HG02623 (cell line): ENCODE results near the gene FLOT2.
A peak's percentile ranks its signal among the peaks of the same experiment; 100 is the strongest.
"Not testable (repeated sequence)": the region's sequence is repeated elsewhere in the genome, so short reads cannot be mapped to it uniquely, and the experiment has no call there.

Experiments
- ATAC-seq: cut with Tn5 transposase; IDR thresholded peaks from one replicate; pipeline ENCODE4 v1.9.1; 2021; ENCODE audit warnings: moderate library complexity; ENCODE audit not compliant: unreplicated experiment

Gene FLOT2

DNA sequence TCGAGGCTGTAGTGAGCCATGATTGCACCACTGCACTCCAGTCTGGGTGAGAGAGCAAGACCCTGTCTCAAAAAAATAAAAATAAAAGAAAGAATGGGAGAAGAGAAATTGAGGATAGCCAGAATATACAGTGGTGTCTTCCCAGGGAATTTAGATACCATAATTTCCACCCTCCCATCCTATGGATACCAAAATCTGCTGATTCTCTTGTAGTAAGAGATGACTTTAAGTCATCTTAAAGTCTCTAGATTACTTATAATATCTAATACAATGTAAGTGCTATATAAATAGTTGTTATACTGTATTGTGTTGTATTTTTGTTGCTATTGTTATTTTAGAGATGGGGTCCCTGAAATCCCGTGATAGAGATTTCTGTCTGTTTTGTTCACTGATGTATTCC lies 44.2 kb downstream of the FLOT2 start:
- no peak for ATAC-seq

DNA sequence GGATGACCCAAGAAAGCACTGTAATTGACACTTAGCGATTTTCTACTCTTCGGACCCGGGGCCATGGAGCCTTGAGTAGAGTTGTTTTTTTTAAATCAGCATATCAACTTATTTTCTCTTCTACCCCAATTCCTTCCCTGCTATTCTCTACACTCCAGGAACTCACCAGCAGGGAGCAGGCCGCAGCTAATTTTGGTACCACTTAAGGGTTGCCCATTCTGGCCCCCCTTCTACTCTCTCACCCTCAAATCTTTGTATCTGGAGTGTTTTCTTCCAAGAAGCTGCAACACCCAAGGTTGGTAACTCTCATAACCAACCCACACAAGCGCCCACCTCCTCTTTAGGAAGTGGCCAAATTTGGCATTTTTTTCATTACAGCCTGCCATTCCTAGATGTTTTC lies 48.3 kb downstream of the FLOT2 start:
- no peak for ATAC-seq

DNA sequence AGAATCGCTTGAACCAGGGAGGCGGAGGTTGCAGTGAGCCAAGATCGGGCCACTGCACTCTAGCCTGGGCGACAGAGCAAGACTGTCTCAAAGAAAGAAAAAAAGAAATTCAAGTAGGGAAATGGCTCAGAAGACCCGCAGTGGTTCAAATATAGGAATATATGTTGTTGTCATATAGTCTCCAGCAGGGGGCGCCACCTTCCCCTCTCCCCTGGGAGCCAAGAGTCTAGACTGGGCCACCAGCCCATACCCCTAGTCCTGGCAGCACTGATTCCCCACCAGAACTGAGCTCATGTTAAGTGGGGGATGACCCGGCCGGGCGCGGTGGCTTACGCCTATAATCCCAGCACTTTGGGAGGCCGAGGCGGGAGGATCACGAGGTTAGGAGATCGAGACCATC lies 48.9 kb downstream of the FLOT2 start:
- not testable (repeated sequence) for ATAC-seq

DNA sequence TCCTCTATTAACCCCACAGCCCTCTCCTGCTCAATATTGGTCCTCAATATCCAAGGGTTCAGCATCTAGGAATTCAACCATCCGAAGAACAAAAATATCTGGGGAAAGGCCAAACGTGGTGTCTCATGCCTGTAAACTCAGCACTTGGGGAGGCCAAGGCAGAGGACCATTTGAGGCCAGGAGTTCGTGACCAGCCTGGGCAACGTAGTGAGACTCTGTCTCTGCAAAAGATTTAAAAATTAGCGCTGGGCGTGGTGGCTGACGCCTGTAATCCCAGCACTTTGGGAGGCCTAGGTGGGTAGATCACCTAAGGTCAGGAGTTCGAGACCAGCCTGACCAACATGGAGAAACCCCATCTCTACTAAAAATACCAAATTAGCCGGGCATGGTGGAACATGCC lies 50.8 kb downstream of the FLOT2 start:
- ATAC-seq: not testable (repeated sequence)

DNA sequence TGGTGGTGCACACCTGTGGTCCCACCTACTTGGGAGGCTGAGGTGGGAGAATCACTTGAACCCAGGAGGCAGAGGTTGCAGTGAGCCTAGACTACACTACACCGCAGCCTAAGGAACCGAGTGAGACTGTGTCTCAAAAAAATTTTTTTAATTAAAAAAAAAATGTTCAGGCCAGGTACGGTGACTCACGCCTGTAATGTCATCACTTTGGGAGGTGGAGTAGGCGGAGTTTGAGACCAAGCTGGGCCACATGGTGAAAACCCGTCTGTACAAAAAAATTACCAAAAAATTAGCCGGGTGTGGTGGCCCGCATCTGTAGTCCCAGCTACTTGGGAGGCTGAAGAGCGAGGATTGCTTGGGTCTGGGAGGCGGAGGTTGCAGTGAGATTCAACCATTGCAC lies 51.3 kb downstream of the FLOT2 start:
- no peak for ATAC-seq

DNA sequence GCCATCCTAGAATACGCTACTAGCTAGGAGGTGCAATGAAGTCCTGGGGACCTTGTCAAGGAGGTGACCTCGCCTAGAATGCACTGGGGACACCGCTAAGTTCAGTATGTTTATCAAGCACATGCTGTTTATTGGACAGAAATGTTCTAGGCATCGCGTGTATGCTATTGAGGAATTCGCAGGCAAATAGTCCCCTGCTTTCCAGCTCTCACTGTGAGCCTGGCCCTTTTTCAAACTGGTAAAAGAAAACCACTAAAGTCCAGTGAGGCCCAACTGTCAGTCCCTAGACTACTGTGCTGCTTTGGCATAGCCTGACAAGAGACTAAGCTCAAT lies 53.8 kb downstream of the FLOT2 start:
- ATAC-seq: no peak

DNA sequence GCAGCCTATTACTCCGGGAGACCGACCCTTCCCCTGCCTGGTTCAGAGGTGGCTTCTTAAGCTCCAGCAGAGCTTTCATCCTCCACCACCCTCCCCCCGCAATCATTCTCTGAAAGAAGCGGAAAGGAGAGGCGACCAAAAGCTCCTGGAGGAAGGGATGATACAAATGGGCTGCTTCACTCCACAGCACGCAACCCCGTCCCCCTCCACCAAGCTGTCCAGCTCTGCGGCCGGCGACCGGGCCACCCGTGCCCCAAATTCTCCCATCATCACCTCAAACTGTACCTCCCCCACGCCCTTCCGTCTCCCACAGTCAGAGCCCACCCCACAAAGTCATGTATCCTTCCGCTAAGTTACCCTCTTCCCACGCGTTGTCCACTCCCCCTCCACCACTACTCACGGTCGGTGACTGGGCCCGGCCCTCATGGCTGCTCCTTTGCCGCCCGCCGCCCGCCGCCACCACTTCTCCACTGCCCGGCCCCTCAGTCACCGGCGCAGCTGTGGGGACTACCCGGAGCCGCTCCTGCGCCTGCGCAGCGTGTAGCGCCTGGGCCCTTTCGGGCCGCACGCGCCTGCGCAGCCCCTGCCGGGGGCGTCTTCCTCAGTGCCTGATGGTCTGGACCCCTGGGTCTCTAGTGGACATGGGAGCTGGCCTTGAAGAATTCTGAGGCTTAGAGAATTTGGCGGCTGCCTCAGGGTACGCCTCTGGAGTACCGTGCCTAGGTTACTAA lies 55.1 kb downstream of the FLOT2 start, which contains the start of gene FAM222B:
Gene FAM222B, minus strand, starts transcription at position 509 of the 731 bp plus-strand sequence. CDS start 76,123 bp downstream, outside the sequence.
- peak; percentile 82 for ATAC-seq

DNA sequence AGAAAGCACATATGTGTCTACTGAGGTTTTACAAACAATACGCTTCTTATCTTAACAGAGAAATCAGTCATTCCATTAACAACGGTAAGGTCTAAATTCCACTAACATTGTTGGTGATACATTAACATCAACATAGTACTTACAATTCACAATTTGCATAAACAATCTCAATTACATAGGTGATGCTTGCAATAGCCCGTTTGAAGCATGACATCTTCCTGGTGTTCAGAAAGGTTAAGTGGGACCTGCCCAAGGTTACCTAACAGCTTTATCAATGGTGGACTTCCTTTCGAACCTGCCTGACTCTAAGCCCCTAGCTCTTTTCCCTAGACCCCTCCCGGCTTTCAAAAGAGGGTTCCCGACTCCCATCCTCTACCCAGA lies 55.6 kb downstream of the FLOT2 start:
- no peak for ATAC-seq

DNA sequence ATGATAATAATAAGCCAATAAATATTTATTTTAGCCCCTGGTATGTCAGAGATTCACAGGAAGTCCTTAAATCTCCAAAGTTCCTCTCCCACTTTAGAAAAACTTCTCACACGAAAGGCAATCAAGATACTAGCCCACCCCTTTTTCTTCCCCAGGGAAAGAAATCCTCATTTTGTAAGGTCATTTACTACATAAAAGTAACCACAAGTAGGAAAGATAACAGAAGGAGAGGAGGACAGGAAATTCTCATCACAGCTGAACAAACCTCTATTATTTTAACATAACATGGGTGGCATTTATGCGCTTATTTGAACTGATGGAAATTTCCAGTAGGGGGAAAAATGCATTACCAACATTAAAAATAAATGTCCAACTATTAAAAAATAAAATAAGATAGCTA lies 58.3 kb downstream of the FLOT2 start:
- ATAC-seq: no peak

DNA sequence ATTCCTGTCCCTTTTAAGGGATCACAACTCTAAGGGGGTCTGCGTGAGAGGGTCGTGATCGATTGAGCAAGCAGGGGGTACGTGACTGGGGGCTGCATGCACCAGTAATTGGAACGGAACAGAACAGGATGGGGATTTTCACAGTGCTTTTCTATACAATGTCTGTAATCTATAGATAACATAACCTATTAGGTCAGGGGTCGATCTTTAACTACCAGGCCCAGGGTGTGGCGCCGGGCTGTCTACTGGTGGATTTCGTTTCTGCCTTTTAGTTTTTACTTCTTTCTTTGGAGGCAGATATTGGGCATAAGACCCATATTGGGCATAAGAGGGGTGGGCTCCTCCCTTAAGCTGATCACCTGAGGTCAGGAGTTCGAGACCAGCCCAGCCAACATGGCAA lies 61.0 kb downstream of the FLOT2 start:
- not testable (repeated sequence) for ATAC-seq

DNA sequence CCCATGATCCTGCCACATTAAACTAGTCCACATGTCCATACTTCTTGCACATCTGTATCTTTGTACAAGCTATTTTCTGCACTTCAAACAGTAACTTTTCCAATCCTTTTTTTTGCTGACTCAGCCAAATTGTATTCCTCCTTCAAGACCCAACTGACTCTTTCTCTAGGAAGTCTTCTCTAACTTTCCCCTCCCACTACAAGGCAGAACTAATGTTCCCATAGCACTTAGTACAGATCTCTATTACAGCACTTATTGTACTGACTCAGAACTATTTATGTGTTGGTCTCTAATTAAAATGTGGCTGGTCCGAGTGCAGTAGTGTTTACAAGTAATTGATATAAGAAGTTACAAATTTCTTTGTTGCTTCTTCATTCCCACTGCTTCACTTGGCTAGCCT lies 63.1 kb downstream of the FLOT2 start:
- ATAC-seq: no peak
